Parathyroid adenoma (tissue), 2 donors: ENCODE results near the gene KNCN.

Source experiments
- H2AFZ ChIP-seq: fragments of 300-600 bp; sonication (generic); one replicate; pipeline ENCODE4 v1.7.0; 2017; ENCODE audit warnings: antibody characterized with exemption, mild to moderate bottlenecking
- H3K27ac ChIP-seq: fragments of 300-600 bp; sonication (generic); one replicate; pipeline ENCODE4 v1.7.0; 2017
- H3K27me3 ChIP-seq: fragments of 300-600 bp; sonication (generic); one replicate; pipeline ENCODE4 v1.7.0; 2017; ENCODE audit warnings: low read length; ENCODE audit not compliant: control insufficient read depth, insufficient read depth
- H3K36me3 ChIP-seq: fragments of 300-600 bp; sonication (generic); one replicate; pipeline ENCODE4 v1.7.0; 2017; ENCODE audit warnings: low read length; ENCODE audit not compliant: control insufficient read depth, insufficient read depth
- H3K4me1 ChIP-seq: fragments of 300-600 bp; sonication (generic); one replicate; pipeline ENCODE4 v1.7.0; 2017; ENCODE audit warnings: control low read depth
- H3K4me2 ChIP-seq: fragments of 300-600 bp; sonication (generic); one replicate; pipeline ENCODE4 v1.7.0; 2017; ENCODE audit warnings: low read length
- H3K4me3 ChIP-seq: fragments of 300-600 bp; sonication (generic); one replicate; pipeline ENCODE4 v1.7.0; 2017; ENCODE audit warnings: low read depth, low read length
- H3K79me2 ChIP-seq: fragments of 300-600 bp; sonication (generic); one replicate; pipeline ENCODE4 v1.7.0; 2017; ENCODE audit warnings: control low read depth
- H3K9ac ChIP-seq: fragments of 300-600 bp; sonication (generic); one replicate; pipeline ENCODE4 v1.7.0; 2017; ENCODE audit warnings: mild to moderate bottlenecking
- H3K9me3 ChIP-seq: fragments of 300-600 bp; sonication (generic); one replicate; pipeline ENCODE4 v1.7.0; 2017; ENCODE audit warnings: low read length; ENCODE audit not compliant: control insufficient read depth
- TF ChIP-seq, protein P1 (sequence below): fragments of 300-600 bp; sonication (generic); IDR thresholded peaks from one replicate; pipeline ENCODE4 v1.7.0; 2017; ENCODE audit warnings: antibody characterized with exemption, mild to moderate bottlenecking
- donor health status: primary hyperparathyroidism.

KNCN gene

DNA sequence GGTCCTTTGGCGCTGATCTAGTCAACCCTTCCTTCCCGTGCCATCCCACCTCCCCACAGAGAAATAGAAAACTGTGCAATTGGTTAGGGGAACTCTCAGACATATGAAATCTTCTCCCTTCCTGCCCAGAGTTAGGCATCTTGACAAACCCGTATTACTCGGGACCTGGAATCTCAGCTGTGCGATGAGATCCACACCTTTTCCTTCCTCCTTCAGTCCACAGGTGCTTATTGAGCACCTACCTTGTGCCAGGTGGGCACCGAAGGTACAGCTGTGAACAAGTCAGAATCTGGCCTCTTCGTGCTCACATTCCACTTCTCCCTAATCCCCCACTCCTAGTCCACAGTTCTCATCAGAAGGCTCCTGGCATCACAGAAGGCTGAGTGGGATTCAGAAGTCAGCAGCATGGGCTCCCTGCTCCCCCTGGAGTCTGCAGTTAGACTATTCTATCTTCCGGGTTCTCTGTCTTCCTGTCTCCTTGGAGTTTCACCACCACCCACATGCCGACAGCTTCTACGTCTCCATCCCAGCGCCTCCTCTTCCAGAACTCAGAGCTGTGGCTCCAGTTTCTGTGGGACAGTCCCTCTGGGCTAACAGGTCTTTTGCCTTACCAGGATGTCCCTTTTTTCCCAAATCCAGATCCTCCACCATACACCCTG lies 23.0 kb downstream of the KNCN start:
- H3K4me3 ChIP-seq: no peak overlapping the region

DNA sequence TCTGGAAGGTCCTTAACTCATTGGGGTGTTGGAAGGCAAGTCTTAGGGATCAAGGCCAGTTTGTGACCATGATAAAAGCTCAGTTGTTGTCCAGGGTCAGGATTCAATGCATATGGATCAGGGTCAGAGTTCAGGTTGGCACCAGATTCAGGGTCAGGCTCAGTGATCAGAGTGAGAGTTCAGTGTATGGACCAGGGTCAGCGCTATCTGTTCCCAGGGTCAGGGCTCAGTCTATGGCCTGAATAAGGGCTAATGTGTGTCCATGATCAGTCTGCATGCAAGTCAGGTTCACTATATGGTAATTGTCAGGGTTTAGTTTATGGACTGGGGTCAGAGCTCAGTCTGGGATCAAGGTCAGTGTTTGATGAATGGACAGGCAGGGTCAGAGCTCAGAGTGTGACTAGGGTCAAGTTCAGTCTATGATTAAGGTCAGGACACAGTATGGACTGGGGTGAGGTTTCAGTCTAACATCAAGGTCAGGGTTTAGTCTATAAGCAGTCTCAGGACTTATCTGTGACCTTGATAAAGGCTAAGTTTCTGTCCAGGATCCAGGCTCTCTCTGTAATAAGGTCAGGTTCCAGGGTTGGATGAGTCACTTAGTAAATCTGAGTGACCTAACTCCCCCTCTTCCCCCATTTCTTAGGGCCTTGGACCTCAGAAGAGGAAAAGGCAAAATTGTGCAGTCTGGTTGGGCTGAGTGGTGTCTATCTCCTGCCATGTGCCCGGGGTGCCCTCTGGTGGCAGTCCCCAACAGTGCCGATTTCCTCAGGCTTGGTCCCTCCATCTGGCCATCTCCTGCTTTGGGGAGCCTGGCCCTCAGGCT lies 23.8 kb downstream of the KNCN start:
- Histone ChIP-seq H3K27ac (no peak overlapping the region), H2AFZ (no peak overlapping the region), H3K4me2 (no peak overlapping the region), H3K4me1 (peaks cover 16% of the 10 kb centered on the region), H3K27me3 (no peaks in the 10 kb centered on the region), H3K4me3 (no peak overlapping the region), H3K9me3 (no peaks in the 10 kb centered on the region), H3K36me3 (no peaks in the 10 kb centered on the region), H3K9ac (no peak overlapping the region), H3K79me2 (no peaks in the 10 kb centered on the region)
- TF ChIP-seq, protein P1, sequence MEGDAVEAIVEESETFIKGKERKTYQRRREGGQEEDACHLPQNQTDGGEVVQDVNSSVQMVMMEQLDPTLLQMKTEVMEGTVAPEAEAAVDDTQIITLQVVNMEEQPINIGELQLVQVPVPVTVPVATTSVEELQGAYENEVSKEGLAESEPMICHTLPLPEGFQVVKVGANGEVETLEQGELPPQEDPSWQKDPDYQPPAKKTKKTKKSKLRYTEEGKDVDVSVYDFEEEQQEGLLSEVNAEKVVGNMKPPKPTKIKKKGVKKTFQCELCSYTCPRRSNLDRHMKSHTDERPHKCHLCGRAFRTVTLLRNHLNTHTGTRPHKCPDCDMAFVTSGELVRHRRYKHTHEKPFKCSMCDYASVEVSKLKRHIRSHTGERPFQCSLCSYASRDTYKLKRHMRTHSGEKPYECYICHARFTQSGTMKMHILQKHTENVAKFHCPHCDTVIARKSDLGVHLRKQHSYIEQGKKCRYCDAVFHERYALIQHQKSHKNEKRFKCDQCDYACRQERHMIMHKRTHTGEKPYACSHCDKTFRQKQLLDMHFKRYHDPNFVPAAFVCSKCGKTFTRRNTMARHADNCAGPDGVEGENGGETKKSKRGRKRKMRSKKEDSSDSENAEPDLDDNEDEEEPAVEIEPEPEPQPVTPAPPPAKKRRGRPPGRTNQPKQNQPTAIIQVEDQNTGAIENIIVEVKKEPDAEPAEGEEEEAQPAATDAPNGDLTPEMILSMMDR: peak; percentile 79

More for the DNA sequence above, 23.0 kb downstream of the KNCN start:
- Histone ChIP-seq H3K9me3 (no peaks in the 10 kb centered on the region), H2AFZ (no peak overlapping the region), H3K27me3 (no peaks in the 10 kb centered on the region), H3K27ac (no peak overlapping the region), H3K4me2 (no peak overlapping the region), H3K4me1 (peaks cover 10% of the 10 kb centered on the region), H3K79me2 (no peaks in the 10 kb centered on the region), H3K9ac (no peak overlapping the region), H3K36me3 (no peaks in the 10 kb centered on the region)
- TF ChIP-seq, protein P1: no peak

DNA sequence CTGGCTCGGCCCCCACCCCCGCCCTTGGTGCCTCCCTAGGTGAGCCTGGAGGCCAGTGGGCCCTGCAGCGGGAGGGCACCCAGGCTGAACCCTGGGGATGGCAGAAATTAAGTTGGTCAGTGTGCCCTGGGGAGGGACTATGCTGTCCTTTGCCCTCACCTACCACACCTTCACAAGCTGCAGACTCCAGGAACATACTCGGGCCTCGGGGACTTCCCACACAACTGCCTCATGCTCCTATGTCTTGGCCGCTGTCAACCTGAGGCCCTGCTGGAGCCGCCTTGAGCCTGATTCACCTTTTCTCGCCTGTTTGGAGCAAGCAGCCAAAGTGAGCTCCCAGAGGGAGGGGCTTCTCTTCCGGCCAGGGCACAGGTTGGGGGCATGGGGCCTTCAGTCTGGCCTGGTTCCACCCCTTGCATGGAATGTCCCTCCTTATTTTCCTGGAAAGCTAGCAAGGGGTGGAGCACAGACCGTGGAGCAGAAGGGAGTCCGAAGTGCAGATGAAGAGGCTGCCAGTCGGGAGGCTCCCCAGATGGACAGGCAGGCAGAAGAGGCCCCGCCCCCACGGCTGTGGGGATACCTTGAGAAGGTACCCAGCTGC lies 24.7 kb downstream of the KNCN start:
- no peaks in the 10 kb centered on the region for H3K27me3 ChIP-seq
- TF ChIP-seq, protein P1: no peak
- H3K27ac ChIP-seq: no peak overlapping the region
- no peak overlapping the region for H2AFZ ChIP-seq
- H3K4me1 ChIP-seq: peaks cover 20% of the 10 kb centered on the region
- no peaks in the 10 kb centered on the region for H3K36me3 ChIP-seq
- H3K4me2 ChIP-seq: no peak overlapping the region
- H3K4me3 ChIP-seq: no peak overlapping the region
- no peaks in the 10 kb centered on the region for H3K79me2 ChIP-seq
- H3K9me3 ChIP-seq: no peaks in the 10 kb centered on the region
- no peak overlapping the region for H3K9ac ChIP-seq

DNA sequence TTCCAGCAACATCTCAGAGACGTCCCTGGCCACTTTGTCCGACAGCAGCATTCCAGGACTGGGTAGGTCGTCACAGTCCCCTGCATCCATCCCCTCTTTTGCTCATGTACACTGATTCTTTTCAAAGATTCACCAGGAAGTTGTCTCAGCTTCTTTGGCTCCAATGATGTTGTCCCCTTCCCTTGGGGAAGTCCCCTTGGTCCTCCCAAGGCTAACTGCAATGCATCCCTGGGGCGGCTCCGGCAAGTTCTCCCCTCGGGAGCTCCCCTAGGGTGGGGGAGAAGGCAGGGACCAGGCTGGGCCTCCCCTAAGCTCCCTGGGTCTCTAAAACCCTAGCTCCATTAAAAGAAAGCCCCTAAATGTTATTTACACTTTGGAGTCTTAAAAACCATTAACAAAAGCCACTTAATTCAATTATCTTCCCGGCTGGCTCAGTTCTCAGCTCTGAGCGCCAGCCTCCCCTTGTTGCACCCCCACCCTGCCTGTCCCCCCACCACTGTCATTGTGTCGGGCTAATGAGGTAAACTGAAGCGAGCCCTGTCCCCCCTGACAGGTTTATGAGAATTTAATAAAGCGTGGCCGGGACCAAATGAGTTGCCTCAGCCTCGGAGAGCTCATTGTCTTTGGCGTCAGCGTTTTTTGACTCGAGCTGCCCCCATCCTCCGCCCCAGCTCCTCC lies 25.3 kb downstream of the KNCN start:
- H3K4me2 ChIP-seq: no peak overlapping the region
- H3K27ac ChIP-seq: no peak overlapping the region
- TF ChIP-seq, protein P1: no peak
- H3K4me1 ChIP-seq: peaks cover 21% of the 10 kb centered on the region
- no peaks in the 10 kb centered on the region for H3K27me3 ChIP-seq
- H2AFZ ChIP-seq: no peak overlapping the region
- no peaks in the 10 kb centered on the region for H3K79me2 ChIP-seq
- no peaks in the 10 kb centered on the region for H3K9me3 ChIP-seq
- no peaks in the 10 kb centered on the region for H3K36me3 ChIP-seq
- H3K4me3 ChIP-seq: no peak overlapping the region
- H3K9ac ChIP-seq: no peak overlapping the region
